T-helper 2 cell treated with Interferon-gamma antibody and Interleukin-4, amounts not matched to agents 100 ng/mL and 5 ng/mL, for 36 hours (primary cell): ENCODE measurements around the gene PTPRN2. TPM values are rescaled to one million over a fixed set of nuclear protein-coding genes. Genes with fewer than 3 reads are reported as not detected.

ENCODE experiments used
- intact Hi-C: fragments of 100-400 bp; cut with micrococcal nuclease; formaldehyde crosslinking; loops from one replicate; pipeline ENCODE4 v1.15.1; 2023
- total RNA-seq: library from RNA; stranded (reverse); gene quantifications from 2 replicates; pipeline ENCODE4 v1.2.3, GENCODE V29; 2022

PTPRN2 gene
- total RNA-seq, 1 donor from 2014 or later: 5.1 TPM

DNA sequence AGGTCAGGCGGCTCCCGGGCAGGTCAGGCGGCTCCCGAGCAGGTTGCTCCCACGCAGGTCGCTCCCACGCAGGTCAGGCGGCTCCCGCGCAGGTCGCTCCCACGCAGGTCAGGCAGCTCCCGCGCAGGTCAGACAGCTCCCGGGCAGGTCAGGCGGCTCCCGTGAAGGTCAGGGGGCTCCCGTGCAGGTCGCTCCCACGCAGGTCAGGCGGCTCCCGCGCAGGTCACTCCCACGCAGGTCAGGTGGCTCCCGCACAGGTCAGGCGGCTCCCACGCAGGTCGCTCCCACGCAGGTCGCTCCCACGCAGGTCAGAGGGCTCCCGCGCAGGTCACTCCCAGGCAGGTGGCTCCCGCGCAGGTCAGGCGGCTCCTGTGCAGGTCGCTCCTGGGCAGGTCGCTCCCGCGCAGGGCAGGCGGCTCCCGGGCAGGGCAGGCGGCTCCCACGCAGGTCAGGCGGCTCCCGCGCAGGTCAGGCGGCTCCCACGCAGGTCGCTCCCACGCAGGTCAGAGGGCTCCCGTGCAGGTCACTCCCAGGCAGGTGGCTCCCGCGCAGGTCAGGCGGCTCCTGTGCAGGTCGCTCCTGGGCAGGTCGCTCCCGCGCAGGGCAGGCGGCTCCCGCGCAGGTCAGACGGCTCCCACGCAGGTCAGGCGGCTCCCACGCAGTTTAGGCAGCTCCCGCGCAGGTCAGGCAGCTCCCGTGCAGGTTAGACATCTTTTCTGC is 30.7 kb downstream of the PTPRN2 start:
- intact Hi-C loops: no loop called here

DNA sequence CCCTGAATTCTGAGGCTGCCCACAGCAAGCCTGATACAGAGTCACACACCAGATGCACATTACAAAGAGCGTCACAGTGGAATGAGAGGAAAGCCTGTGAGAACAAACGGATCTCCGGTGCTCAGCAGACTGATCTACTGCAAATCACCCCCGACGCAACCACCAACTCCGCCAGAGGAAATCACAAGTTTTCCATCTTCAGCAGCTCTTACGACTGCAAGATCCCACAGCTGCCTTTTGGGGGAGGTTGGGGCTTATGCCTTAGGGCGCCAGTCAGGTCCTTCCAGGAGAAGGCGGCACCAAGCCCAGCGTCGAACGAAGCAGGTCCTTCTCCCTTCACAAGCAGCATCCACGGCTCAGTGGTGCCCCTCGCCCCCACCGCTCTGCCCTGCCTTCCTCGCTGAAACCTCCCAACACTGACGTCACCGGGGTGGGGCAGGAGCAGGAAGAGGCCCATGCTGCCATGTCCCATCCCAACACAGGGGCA is 32.5 kb downstream of the PTPRN2 start:
- intact Hi-C loops: no loop called here

DNA sequence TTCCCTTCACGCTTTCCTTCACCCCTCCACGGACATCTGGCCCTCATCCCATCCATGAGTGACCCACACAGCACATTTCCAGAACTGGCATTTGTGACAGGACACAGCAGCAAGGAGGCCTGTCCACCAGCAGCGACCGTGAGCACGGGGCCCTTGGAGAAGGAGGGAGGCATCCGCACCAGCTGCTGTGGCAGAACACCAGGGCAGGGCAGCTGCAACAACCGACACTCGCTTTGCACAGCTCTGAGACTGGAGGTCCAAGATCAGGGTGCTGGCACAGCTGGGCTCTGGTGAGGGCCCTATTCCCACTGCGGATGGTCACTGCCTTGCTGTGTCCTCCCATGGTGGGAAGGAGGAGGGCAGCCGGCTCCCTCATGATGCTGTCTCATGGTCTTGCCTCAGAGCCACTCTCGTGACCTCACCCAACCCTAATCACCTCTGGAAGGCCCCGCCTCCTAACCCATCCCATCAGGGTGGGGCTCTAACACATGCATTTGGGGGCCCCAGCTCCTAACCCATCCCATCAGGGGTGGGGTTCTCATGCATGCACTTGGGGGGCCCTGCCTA is 36.7 kb downstream of the PTPRN2 start:
- intact Hi-C loops: no loop called here

DNA sequence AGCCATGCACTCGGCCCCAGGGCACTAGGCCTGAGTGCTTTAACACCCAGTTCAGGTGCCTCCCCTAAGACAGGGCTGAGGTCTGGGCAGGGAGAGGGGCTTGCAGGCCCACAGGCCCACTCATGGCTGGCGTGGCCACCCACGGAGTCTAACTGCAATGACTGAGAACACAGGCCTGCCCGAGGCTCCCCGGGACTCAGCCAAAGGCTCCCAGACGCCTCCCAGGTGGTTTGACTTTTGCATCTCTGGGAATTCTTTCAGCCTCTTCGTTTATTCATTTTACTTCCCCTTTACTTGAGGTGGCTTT is 37.3 kb downstream of the PTPRN2 start:
- intact Hi-C loops: no loop called here

DNA sequence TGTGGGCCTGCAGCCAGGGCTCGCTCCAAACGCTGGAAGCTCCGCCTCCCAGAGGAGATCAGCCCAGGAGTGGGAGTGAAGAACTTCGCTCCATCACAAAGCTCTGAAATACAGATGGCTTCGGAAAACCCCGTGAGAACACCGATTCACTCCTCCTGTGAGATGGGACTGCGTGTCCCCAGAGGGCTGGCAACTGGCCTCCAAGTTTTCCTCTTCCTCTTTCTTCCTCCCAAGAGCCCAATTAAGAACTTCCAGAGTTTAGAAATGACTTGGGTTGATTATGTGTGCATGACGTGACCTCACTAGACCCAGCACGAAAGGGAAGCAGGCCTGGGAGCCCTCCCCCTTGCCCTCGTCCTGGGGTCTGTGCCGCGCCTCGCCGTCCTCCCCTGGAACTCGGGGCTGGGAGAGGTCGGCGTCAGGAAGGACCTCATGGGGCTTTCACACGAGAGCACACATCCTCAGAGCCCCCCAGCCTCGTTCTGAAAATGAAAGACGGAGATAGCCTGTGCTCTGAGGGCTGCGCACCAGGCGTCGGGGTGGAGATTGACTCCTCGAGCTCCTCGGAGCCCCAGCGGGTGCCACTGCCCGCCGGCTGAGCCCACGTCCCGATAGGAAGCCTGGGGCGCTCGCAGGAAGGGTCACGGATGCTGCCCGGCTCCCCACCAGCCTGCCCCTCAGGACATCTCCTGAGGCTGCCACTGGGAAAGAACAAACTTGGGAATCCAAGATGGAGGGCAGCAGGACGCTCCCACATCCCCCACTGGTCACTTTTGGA is 37.8 kb downstream of the PTPRN2 start:
- intact Hi-C loops: no loop called here

DNA sequence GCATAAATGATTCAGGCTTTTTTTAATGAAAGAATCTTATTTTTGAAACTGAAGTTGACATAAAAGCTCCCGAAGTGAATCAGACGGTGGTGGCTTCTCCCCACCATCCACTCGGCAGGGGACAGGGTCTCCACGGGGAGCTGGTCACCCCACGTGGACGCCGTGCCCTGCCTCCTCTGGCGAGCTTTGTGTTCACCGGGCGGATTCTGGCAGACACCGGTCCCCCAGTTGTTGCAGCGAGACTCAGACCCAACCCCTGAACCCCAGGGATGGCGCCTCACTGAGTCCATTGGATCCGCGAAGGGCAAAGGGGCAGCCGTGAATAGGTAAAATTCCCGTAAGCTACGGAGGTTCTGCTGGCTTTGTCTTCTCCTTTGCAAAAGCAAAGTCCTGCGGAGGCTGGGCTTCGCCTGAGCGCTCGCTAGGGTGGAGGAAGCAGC is 38.4 kb downstream of the PTPRN2 start:
- intact Hi-C loops: no loop called here

DNA sequence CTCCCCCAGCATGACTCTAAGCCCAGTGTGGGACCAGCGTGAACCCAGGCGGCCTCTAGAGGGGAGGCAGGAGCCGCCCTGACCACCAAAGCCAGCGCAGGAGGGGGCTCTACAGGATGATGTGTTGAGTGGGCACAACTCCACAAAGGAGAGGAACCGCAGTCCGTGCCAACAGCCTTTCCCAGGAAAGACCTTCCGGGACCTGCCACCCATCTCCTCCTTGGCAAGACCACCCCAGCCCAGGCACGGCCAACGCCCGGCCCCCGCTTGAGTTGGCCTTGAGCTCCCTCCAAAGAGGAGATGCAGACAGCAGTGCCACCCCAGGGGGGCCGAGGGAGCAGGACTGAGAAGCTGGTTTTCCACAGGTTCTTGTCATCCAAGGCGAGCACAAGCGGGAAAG is 38.9 kb downstream of the PTPRN2 start:
- intact Hi-C loops: no loop called here

DNA sequence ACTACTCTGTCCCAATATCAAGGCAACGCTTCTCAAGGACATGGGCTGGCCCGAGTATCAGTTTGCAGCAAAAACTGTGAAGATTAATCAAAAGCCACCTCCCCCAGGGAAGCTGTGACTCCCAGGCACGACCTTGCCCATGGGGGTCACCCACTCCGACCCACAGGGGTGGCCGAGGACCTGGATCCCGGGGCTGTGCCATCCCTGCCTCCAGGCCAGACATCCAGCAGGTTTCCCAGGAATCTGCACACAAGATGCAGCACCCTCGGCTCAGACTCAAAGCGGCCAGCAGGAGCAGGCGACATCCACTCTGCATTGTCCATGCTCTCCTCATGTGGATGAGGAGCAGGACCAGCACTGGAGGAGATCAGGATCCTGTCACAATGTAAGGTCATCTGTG is 39.8 kb downstream of the PTPRN2 start:
- intact Hi-C loops: no loop called here

DNA sequence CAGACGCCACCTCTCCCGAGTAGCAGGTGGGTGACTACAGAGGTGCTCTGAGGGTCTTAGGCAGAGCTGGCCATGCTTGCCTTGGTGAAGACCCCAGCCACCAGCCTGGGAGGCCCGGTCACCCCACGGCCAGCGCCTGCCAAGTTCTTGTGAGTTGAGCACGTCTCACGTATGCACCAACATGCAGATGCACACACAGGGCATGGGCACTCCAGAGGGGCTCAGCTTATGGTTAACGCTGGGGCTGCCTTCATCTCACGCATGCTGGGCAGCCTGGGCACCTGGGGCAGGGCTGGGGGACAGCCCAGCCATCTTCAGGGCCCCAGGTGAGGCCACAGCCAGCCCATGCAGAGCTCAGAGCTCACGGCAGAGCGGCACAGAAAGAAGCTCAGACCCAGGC is 41.0 kb downstream of the PTPRN2 start:
- intact Hi-C loops: no loop called here

DNA sequence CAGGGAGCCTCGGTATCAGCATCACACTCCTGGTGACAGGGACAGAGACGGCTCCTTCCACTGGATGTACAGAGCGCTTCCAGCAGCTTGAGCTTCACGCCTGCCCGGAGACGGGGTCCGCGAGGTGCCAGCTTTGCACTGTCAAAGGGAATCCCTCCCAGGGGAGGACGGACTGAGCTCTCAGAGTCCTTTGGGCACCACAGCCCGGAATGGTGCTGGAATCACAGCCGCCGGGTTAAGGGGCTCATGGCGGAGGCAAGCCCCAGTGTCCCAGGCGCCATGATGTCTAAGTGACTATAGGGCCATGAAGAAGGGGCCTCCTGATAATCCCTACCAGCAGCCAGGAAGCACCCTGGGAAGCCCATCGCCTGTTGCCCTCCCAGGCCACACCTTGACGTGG is 41.4 kb downstream of the PTPRN2 start:
- intact Hi-C loops: no loop called here

DNA sequence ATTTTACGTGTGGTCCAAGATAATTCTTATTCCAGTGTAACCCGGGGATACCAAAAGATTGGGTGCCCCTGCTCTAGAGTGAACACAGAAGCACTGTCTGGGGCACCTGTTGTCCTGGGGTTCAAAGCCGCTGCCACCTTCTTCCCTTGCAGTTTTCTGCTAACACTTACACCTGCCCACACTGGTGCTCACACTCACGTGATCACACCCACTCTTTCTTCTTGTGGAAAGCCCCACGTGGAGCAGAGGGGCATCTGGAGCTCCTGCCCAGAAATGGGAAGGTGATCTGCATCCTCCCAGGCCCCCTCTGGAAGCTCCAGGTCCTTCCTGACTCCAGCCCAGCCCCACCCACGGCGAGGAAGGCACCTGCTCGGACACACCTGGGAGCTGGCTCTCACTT is 42.9 kb downstream of the PTPRN2 start:
- intact Hi-C loops: no loop called here

DNA sequence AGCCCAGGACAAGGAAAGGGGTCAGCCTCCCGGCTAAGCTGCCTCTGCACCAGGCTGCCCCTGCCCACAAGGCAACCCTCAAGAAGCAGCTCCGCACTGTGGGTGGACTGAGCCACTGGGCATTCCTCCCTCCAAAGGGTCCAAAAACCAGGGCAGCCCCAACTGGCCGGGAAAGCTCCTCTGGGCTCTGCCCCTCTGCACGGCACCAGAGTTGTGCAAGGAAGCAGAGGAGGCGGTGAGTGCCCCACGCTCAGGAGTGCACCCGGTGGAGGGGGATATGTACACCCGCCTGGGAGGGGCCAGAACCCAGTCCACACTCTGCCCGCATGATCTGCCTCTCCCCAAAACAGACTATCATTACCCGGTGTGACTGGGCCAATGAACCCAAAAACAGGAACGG is 43.8 kb downstream of the PTPRN2 start:
- intact Hi-C loops: no loop called here

DNA sequence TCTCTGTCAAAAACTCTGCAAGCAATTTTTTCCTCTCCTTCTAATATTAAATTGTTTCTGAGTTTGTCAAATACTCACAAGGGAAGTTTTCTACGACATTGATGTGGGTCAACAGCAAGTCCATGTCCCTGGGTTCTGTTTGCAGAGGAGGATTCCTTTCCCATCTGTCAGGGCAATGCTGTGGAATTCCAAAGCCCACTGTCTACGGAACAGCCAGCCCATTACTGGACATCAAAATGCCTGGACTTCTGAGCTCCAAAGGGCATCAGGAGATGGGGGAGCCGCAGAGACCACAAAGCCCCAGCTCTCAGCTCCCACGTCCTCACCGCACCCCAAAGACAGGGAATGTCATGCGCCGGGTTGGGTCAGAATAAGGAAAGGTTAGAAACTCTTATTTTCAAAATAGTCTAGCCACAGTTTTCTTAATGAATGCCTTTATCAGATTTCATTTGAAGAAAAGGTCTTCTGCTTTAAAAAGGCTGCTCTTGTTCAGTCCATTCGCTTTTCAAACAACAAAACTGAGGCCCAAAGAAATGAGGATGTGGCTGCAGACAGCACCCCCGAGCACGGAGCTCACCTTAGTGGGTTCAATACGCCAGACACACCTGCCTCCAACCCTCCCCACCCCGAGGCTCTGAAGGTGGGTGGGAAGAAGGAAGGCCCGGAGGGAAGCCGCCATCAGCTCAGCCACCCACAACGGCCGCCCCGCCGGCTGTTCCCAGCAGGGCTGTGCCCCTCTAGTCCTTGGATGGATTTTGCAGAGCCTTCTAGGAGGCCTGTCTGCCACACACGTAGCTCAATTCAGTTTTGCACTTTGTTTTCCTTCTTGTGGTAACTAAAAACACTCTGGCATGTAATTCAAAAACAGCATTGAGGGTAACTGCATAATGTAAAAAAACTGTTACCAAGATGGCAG is 44.7 kb downstream of the PTPRN2 start:
- intact Hi-C loops: no loop called here

DNA sequence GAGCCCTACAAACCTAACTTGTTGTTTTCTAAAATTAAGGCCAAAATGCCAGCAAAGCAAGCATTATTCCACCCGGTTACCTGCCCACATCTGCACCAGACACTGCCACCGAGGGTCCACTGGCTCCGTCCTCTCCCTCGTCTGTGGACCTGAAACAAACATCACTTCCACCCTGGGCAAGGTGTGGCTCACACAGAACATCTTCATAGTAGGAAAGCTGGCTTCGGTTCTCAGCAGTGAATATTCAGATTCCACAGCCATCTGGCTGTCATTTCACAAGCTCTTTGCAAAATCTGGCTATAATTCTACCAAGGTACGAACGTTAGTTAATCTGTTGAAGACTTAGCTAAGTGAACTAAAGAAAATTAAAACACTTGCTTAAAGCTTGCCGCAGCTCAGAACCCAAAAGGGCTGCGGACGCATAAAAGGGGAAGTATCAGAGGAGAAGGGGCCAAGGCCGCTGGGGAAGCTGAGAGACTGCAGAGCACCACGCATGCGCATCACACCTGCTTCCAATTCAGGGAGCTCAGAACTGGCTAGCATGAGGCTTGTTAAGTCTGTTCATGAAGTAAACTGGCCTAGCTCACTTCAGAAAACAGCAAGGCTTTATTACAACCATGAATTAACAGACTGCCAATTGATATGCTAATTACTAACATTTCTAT is 46.1 kb downstream of the PTPRN2 start:
- intact Hi-C loops: no loop called here

DNA sequence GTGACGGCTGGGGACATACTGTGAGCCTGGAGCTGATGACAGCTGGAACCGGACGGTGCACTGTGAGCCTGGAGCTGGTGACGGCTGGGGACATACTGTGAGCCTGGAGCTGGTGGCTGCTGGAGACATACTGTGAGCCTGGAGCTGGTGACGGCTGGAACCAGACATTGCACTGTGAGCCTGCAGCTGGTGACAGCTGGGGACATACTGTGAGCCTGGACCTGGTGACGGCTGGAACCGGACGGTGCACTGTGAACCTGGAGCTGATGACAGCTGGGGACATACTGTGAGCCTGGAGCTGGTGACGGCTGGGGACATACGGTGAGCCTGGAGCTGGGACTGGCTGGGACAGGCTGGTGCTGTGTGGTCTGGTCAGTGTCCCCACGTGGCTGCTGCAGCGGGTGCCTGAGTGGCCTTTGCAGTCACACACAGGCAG is 47.9 kb downstream of the PTPRN2 start:
- intact Hi-C loops: no loop called here

DNA sequence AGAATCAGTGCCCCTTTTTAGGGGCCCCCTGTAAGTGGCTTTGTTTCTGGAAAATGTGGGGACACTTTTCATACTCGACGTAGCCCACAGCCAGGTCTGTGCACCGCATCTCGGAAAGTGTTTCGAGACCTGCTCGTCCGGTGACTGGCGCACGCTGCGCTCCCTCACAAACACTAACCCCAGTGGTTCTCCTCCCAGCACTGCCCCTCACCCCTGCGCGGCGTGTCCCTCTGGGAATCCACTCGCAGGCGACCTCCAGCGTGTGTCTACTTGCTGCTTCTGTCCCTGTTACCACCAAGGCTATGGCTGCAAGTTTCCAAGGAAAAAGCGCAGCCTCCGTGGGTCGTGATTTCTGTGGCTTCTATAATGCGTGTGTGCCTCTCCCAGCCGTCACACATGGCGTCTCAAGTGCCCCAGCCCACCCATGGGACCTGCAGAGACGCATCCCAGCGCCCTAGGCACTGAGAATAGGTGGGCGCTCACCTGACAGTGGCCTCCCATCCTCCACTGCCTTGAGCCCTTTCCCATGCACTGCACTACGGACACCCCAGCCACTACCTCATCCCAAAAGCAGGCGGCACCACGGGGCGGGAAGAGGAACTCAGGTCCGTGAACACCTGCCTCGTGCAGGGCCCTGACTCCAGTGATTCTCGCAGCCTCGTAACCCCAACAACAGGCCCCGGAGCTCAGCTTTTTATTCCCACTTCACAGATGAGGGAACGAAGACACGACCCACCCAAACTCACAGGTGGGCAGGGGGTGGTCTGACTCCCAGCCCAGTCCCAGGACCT is 49.3 kb downstream of the PTPRN2 start:
- intact Hi-C loops: no loop called here

DNA sequence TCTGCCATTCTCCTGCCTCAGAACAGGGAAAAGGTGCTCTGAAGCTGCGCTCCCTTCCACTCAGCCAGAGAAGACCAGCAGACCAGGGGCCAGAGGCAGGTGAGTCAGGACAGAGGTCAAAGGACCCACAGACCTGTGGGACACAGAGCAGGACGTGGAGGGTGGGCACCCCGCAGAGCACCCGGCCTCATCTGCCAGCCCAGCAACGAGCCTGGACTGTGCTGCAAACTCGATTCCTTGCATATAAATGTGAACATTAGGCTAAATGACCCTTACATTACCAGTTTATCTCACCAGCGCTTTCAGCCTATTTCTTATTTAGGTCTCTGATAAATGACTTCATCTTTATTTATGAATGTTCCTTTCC is 50.1 kb downstream of the PTPRN2 start:
- intact Hi-C loops: no loop called here

DNA sequence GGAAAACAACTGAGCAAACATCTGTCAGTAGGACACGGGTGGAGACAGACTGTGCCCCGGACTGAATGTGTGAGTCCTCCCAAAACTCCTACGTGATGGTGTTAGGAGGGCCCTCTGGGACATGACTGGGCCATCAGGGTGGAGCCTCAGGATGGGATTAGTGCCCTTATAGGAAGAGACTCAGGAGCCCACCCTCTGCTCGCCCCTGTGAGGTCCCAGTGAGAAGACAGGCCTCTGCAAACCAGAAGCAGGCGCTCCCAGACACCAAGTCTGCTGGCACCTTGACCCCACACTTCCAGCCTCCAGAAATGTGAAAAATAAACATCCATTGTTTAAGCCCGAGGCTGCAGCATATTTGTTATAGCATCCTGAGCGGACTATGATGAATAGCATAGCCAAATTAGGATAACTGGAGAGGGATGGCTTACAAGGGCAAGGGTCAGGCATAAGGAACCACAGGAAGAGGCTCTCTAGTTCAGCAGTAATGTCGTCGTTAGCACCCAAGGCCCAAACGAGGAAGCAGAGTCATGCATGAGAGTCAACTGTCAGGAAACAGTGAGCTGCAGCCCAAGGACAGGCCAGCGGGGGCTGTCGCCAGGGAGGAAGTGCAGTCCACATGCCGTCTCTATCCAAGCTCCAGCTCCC is 50.6 kb downstream of the PTPRN2 start:
- intact Hi-C loops: no loop called here

DNA sequence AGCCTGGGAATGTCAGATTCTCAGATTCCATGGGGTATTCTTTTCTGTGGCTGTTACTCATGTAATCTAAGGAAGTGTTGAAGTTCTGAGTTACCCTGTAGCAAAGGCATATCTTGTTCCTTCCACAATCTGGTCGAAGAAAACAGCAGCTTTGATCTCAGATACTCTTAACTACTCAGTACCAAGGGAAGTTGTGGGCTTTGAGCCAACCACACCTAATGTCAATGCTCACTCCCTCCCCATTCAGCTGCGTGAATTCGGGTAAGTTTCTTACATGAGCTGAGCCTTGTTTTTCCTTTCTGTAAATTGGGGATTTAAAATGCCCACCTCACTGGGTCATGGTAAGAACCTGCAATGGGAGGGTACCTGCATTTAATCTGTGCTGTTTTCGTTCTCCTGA is 52.5 kb downstream of the PTPRN2 start:
- intact Hi-C loops: no loop called here

DNA sequence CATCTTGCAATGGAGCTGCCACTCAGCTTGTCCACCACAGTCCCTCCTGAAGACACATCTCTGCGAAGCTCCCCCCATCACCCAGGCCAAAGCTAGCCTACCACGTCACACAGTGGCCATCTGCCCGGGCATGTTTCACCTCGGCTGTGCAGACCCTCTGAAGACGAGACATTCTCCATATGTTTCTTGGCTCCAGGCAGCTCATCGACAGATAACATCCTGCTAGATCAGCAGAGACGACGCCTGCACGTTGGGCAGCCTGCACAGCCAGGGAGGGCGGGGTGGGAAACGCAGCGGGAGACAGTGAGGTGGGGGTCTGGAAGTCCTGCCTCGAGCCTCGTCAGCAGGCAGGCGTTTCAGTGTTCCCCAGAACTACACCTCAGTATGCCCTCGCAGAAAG is 53.0 kb downstream of the PTPRN2 start:
- intact Hi-C loops: no loop called here
